Kidney (tissue), 14 donors: ENCODE data around the gene ST6GALNAC4. TPM values are rescaled to one million over a fixed set of nuclear protein-coding genes. Genes with fewer than 3 reads are reported as not detected.

Source experiments
- DNase-seq, 5 donors: peaks; one replicate each; pipeline ENCODE4 v3.0.0-alpha.2; 2013 to 2020
- FAIRE-seq: peaks from 2 replicates; lab custom pipeline; 2012; peaks lifted over from hg19 to GRCh38; lab: Jason Lieb, UNC
- H3K27ac ChIP-seq, 2 donors: one replicate each; pipeline ENCODE4 v1.7.0; 2013; ENCODE audit warnings: low read depth in 2 of 2, low read length in 2 of 2, inconsistent platforms in 1 of 2
- H3K27me3 ChIP-seq: one replicate; pipeline ENCODE4 v1.7.1; 2013; ENCODE audit warnings: low read length, inconsistent platforms; ENCODE audit not compliant: control insufficient read depth, insufficient read depth
- H3K36me3 ChIP-seq, 3 donors: one replicate each; pipeline versions ENCODE4 v1.7.0 to v1.7.1; 2013; ENCODE audit warnings: low read length in 3 of 3, control low read depth in 1 of 3, inconsistent platforms in 1 of 3; ENCODE audit not compliant: insufficient read depth in 3 of 3, control insufficient read depth in 2 of 3
- H3K4me1 ChIP-seq, 3 donors: one replicate each; pipeline versions ENCODE4 v1.7.0 to v1.7.1; 2013; ENCODE audit warnings: low read length in 3 of 3, inconsistent platforms in 1 of 3, low read depth in 1 of 3; ENCODE audit not compliant: control insufficient read depth in 2 of 3, insufficient read depth in 2 of 3
- H3K4me3 ChIP-seq, 3 donors: one replicate each; pipeline versions ENCODE4 v1.7.0 to v1.8.1; 2013; ENCODE audit warnings: low read length in 3 of 3, control low read depth in 1 of 3, inconsistent platforms in 1 of 3
- H3K9ac ChIP-seq, 3 donors: one replicate each; pipeline versions ENCODE4 v1.7.0 to v1.7.1; 2013; ENCODE audit warnings: low read length in 3 of 3, control low read depth in 1 of 3, inconsistent platforms in 1 of 3
- H3K9me3 ChIP-seq, 3 donors: one replicate each; pipeline versions ENCODE4 v1.7.0 to v1.7.1; 2013; ENCODE audit warnings: low read length in 3 of 3, control low read depth in 1 of 3, inconsistent platforms in 1 of 3; ENCODE audit not compliant: control insufficient read depth in 2 of 3, insufficient read depth in 1 of 3
- intact Hi-C: fragments of 100-400 bp; cut with DNase I; formaldehyde crosslinking; loops from one replicate; pipeline ENCODE4 v1.11.1; 2022
- polyA plus RNA-seq: library from polyadenylated mRNA; stranded (reverse); fragments of 350-450 nt; fragmentation: Illumina TruSeq; extraction: RNeasy Lipid Tissue Mini Kit (QIAGEN cat#74804); gene quantifications from one replicate; pipeline ENCODE4 v1.2.3, GENCODE V29; 2014; ENCODE audit warnings: low read depth, low replicate concordance; ENCODE audit not compliant: insufficient read depth
- total RNA-seq: library from RNA; stranded (reverse); fragmentation: NEBNext Ultra II Directional; extraction: Animal tissue kit (Norgen Biotek cat#: 25700); gene quantifications from one replicate; pipeline ENCODE4 v1.2.1, GENCODE V29; 2021
- TF ChIP-seq, protein P1 (sequence below): IDR thresholded peaks from 3 replicates; pipeline ENCODE4 v1.5.1; 2012; ENCODE audit warnings: mild to moderate bottlenecking, moderate library complexity, borderline replicate concordance; ENCODE audit not compliant: insufficient read depth; ENCODE audit errors: extremely low read depth
- donor health status: control.
- donor health status: control.
- donor health status: control.
- donor health status: control.
- donor health status: control.
- donor health status: DM: yes; HTN: yes; CAD: no.
- donor health status: Normal renal cell carcinoma (clear cell type).

ST6GALNAC4 gene
- total and polyA plus RNA-seq, 2 donors from 2014 or later, result 31.4 to 31.6 TPM

DNA sequence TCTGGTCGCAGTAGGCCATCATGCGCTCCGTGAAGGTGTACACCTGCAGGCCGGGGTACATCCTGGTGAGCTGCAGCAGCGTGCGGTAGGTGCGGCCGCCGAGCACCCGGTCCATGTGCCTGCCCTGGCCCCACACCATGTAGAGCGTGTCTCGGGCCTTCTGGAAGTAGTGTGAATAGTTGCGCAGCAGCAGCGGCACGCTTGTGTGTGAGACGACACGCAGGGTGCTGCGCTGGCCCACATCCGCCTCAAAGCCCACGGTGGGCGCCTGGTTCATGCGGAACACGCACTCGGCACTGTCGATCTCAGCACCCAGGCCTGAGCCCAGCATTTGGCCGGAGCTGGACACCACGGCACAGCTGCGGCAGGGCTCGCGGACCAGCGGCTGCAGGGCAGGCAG, 4.5 kb downstream of the ST6GALNAC4 start:
- TF ChIP-seq, protein P1, sequence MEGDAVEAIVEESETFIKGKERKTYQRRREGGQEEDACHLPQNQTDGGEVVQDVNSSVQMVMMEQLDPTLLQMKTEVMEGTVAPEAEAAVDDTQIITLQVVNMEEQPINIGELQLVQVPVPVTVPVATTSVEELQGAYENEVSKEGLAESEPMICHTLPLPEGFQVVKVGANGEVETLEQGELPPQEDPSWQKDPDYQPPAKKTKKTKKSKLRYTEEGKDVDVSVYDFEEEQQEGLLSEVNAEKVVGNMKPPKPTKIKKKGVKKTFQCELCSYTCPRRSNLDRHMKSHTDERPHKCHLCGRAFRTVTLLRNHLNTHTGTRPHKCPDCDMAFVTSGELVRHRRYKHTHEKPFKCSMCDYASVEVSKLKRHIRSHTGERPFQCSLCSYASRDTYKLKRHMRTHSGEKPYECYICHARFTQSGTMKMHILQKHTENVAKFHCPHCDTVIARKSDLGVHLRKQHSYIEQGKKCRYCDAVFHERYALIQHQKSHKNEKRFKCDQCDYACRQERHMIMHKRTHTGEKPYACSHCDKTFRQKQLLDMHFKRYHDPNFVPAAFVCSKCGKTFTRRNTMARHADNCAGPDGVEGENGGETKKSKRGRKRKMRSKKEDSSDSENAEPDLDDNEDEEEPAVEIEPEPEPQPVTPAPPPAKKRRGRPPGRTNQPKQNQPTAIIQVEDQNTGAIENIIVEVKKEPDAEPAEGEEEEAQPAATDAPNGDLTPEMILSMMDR, result no peak
- FAIRE-seq (no peak), DNase-seq (peak in 2 of 5 donors; percentile 52 to 68)
- Histone ChIP-seq H3K9ac (no peak overlapping the region), H3K27me3 (no peaks in the 10 kb centered on the region), H3K4me3 (no peak overlapping the region), H3K36me3 (no peaks in the 10 kb centered on the region), H3K9me3 (no peaks in the 10 kb centered on the region), H3K27ac (no peak overlapping the region), H3K4me1 (peaks cover 0 to 16% (median 0%) of the 10 kb centered on the region in 3 donors)
- intact Hi-C loops, result no loop called here

DNA sequence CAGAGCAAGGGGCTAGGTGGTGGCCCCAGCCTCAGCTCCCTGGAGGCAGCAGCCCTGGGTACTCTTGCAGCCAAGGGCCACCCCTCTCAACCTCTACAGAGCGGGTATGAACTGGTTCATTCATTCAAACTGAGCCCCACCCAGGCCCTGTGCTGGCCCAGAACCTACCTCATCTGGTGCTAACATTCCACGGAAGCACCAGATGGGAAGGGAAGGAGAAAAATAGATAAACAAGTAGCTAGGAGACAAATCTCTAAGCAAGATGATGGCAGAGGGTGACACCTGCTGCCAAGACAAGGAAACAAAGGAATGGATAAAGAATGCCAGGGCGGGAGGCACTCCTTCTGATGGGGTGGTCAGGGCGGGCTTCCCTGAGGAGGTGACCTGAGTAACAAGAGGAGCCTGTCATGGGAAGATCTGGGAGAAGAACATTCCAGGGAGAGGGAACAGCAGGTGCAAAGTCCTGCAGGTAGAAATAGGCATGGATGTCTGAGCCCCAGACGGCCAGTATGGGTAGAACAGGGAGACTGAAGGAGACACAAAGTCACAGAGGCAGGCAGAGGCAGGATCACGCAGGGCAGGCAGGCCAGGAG, 6.1 kb downstream of the ST6GALNAC4 start:
- no peak for FAIRE-seq
- H3K36me3 ChIP-seq, result no peaks in the 10 kb centered on the region
- no peaks in the 10 kb centered on the region for H3K9me3 ChIP-seq
- no peak overlapping the region for H3K27ac ChIP-seq
- peak; percentile 62 to 83 (median 70) for DNase-seq
- H3K4me1 ChIP-seq, result peaks cover 0 to 17% (median 14%) of the 10 kb centered on the region in 3 donors
- H3K4me3 ChIP-seq, result no peak overlapping the region
- intact Hi-C loops, result no loop called here
- TF ChIP-seq, protein P1, result peak; percentile 18
- no peaks in the 10 kb centered on the region for H3K27me3 ChIP-seq
- no peak overlapping the region for H3K9ac ChIP-seq

GRCh38 chr9:127909839-127910273, 7.0 kb downstream of the ST6GALNAC4 start:
- peak in 2 of 5 donors; percentile 65 to 77 for DNase-seq
- Histone ChIP-seq H3K9me3 (no peaks in the 10 kb centered on the region), H3K4me1 (peaks cover 3 to 16% (median 16%) of the 10 kb centered on the region in 3 donors), H3K9ac (no peak overlapping the region), H3K4me3 (no peak overlapping the region), H3K36me3 (no peaks in the 10 kb centered on the region), H3K27ac (no peak overlapping the region), H3K27me3 (no peaks in the 10 kb centered on the region)
- intact Hi-C loops, result no loop called here
- FAIRE-seq, result no peak
- TF ChIP-seq, protein P1, result no peak

DNA sequence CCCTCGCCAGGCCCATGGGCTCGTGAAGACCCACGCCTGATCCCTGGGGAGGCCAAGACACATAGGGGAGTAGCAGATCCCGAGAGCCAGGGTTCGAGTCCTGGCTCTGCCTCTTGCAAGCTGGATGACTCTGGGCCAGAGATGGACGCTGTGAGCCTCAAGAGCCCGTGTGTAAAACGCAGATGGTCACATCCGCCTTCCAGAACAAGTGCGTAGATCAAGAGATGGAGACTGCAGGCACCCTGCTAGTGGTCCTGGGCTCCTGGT, 8.2 kb downstream of the ST6GALNAC4 start:
- Histone ChIP-seq H3K4me3 (no peak overlapping the region), H3K4me1 (peaks cover 4 to 27% (median 26%) of the 10 kb centered on the region in 3 donors), H3K36me3 (no peaks in the 10 kb centered on the region), H3K9me3 (no peaks in the 10 kb centered on the region), H3K27me3 (no peaks in the 10 kb centered on the region), H3K27ac (no peak overlapping the region), H3K9ac (no peak overlapping the region)
- intact Hi-C loops, result no loop called here
- TF ChIP-seq, protein P1, result no peak
- FAIRE-seq, result no peak
- DNase-seq, result peak in 2 of 5 donors; percentile 52 to 75
